D721Med (cell line): ENCODE data around the gene COPZ1.
A peak's percentile ranks its signal among the peaks of the same experiment; 100 is the strongest.

Source experiments
- DNase-seq: peaks from one replicate; pipeline ENCODE4 v3.0.0; 2011; ENCODE audit warnings: low spot score; ENCODE audit not compliant: insufficient read length
- FAIRE-seq: peaks from 2 replicates; lab custom pipeline; 2011; peaks lifted over from hg19 to GRCh38; lab: Jason Lieb, UNC
- CTCF ChIP-seq: IDR thresholded peaks from 2 replicates; pipeline ENCODE4 v1.5.1; 2012; ENCODE audit warnings: mild to moderate bottlenecking, control low read depth; ENCODE audit not compliant: insufficient read depth; ENCODE audit errors: missing control alignments

COPZ1 gene

GRCh38 chr12:54292083-54292930, 32.6 kb upstream of the COPZ1 start:
- TF ChIP-seq CTCF = no peak
- DNase-seq = no peak
- no peak for FAIRE-seq

GRCh38 chr12:54292931-54293241, 32.0 kb upstream of the COPZ1 start:
- FAIRE-seq = no peak
- no peak for TF ChIP-seq CTCF

GRCh38 chr12:54294152-54294952, 30.6 kb upstream of the COPZ1 start:
- DNase-seq (no peak), FAIRE-seq (no peak)
- peak; percentile 66 for TF ChIP-seq CTCF

More at GRCh38 chr12:54292931-54293241, 32.0 kb upstream of the COPZ1 start:
- DNase-seq = no peak

GRCh38 chr12:54294953-54295566, 29.9 kb upstream of the COPZ1 start:
- FAIRE-seq = no peak
- TF ChIP-seq CTCF = no peak
- DNase-seq = no peak

GRCh38 chr12:54296393-54297099, 28.4 kb upstream of the COPZ1 start:
- TF ChIP-seq CTCF = no peak
- FAIRE-seq = no peak
- DNase-seq = no peak

- DNase-seq = no peak
- no peak for TF ChIP-seq CTCF
- no peak for FAIRE-seq
Measured at GRCh38 chr12:54298904-54299303, 26.0 kb upstream of the COPZ1 start.
